Adipocyte (in vitro differentiated cells): Measurements from ENCODE around the gene CNOT2.
A peak's percentile ranks its signal among the peaks of the same experiment; 100 is the strongest.

ENCODE experiments used
- DNase-seq: peaks from one replicate; pipeline ENCODE4 v3.0.0-alpha.2; 2015; ENCODE audit warnings: low read depth
- H3K27me3 ChIP-seq: replicated peaks from 2 replicates; pipeline ENCODE4 v1.7.0; 2013; ENCODE audit warnings: mild to moderate bottlenecking, low read length, moderate library complexity; ENCODE audit not compliant: control insufficient read depth, insufficient read depth
- H3K36me3 ChIP-seq: 2 replicates; pipeline ENCODE4 v1.7.0; 2013; ENCODE audit warnings: low read length, mild to moderate bottlenecking, moderate library complexity; ENCODE audit not compliant: control insufficient read depth, insufficient read depth, severe bottlenecking
- H3K4me1 ChIP-seq: 2 replicates; pipeline ENCODE4 v1.7.0; 2013; ENCODE audit warnings: mild to moderate bottlenecking, low read length, moderate library complexity; ENCODE audit not compliant: control insufficient read depth, insufficient read depth
- H3K4me3 ChIP-seq: 2 replicates; pipeline ENCODE4 v1.7.0; 2013; ENCODE audit warnings: mild to moderate bottlenecking, low read length, moderate library complexity
- H3K9ac ChIP-seq: 2 replicates; pipeline ENCODE4 v1.7.0; 2013; ENCODE audit warnings: mild to moderate bottlenecking, low read length, moderate library complexity
- H3K9me3 ChIP-seq: 2 replicates; pipeline ENCODE4 v1.7.0; 2013; ENCODE audit warnings: mild to moderate bottlenecking, low read length, moderate library complexity; ENCODE audit not compliant: control insufficient read depth

The CNOT2 gene

GRCh38 chr12:70305794-70306193 is 62.6 kb downstream of the CNOT2 start:
- no peak overlapping the region for H3K9ac ChIP-seq
- H3K4me3 ChIP-seq, result no peak overlapping the region
- H3K9me3 ChIP-seq, result no peaks in the 10 kb centered on the region
- H3K27me3 ChIP-seq, result no peaks in the 10 kb centered on the region
- no peaks in the 10 kb centered on the region for H3K4me1 ChIP-seq
- peaks cover 3% of the 10 kb centered on the region for H3K36me3 ChIP-seq
- peak; percentile 18 for DNase-seq

DNA sequence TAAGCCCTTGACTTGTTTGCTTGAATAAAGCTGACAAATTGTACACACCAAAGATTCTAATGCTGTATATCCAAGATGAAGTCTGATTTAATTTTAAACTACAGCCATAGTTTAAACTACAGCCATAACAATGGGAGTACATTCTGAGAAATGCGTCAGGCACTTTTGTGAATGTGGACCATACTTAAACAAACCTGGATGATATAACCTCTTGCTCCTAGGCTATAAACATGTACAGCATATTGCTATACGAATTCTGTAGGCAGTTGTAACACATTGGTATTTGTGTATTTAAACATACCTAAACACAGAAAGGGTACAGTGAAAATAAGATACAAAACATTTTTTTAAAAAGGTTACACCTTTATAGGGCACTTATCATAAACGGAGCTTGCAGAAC is 63.4 kb downstream of the CNOT2 start:
- H3K4me3 ChIP-seq, result no peak overlapping the region
- no peaks in the 10 kb centered on the region for H3K9me3 ChIP-seq
- no peak for DNase-seq
- H3K4me1 ChIP-seq, result no peaks in the 10 kb centered on the region
- H3K36me3 ChIP-seq, result peaks cover 9% of the 10 kb centered on the region
- no peak overlapping the region for H3K9ac ChIP-seq
- H3K27me3 ChIP-seq, result no peaks in the 10 kb centered on the region

DNA sequence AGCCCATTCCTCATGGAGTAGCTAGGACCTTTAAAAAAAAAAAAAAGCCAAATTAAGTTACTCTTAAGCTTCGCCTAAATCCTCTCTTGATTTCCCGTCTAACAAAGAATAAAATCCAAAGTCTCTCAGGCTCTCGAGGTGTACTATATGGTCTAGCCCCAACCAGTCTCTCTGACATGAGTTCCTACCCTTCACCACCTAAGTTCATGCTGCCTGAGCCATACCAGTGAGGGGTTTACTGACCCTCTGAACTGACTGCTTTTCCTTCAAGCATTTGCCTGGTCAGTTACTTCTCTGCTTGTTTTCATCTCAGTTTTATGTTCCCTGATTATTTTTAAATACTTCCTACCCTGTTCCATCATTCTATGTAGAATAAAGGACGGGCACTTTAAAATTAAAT is 64.6 kb downstream of the CNOT2 start:
- H3K4me3 ChIP-seq, result no peak overlapping the region
- peaks cover 15% of the 10 kb centered on the region for H3K36me3 ChIP-seq
- no peaks in the 10 kb centered on the region for H3K9me3 ChIP-seq
- DNase-seq, result no peak
- H3K4me1 ChIP-seq, result no peaks in the 10 kb centered on the region
- no peaks in the 10 kb centered on the region for H3K27me3 ChIP-seq
- no peak overlapping the region for H3K9ac ChIP-seq

DNA sequence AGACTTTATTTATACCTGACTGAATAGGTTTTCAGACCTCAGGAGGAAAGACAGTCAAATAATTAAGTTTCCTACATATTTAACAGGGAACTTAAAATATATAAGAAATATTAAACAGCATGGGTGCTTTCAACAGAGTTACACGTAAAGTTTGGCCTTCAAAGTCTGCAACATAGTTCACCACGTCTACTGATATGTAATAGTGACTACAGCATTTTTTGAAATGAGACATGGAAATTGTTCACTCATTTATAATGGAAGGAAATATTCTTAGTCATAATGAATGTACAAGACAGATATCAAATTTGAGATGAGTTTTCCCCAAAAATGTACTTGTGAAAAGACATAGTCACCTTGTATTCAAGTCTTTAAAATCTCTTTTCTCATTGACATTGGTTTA is 66.1 kb downstream of the CNOT2 start:
- no peak overlapping the region for H3K4me3 ChIP-seq
- no peak overlapping the region for H3K9ac ChIP-seq
- H3K9me3 ChIP-seq, result no peaks in the 10 kb centered on the region
- H3K4me1 ChIP-seq, result no peaks in the 10 kb centered on the region
- peaks cover 20% of the 10 kb centered on the region for H3K36me3 ChIP-seq
- DNase-seq, result no peak
- H3K27me3 ChIP-seq, result no peaks in the 10 kb centered on the region

DNA sequence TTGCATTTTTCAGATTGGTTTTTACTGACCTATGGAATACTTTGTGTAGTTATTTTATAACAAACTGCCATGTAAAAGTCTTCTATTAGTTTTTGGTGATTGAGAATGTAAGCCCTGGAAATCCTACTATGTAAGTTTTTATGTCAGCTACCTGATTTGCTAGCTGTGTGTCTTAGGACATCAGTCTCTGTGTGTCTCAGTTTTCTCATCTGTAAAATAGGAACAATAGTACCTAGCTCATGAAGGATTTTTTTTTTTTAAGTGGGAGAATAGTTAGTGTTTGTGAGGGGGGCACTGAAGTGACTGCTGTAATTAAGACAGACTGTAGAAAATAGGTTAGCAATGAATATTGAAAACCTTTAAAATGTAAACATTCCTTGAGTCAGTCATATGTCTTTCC is 70.9 kb downstream of the CNOT2 start:
- no peak for DNase-seq
- Histone ChIP-seq H3K9me3 (no peaks in the 10 kb centered on the region), H3K4me3 (no peak overlapping the region), H3K27me3 (no peaks in the 10 kb centered on the region), H3K4me1 (no peaks in the 10 kb centered on the region), H3K36me3 (peaks cover 27% of the 10 kb centered on the region), H3K9ac (no peak overlapping the region)

GRCh38 chr12:70317781-70318180 is 74.5 kb downstream of the CNOT2 start:
- peaks cover 18% of the 10 kb centered on the region for H3K36me3 ChIP-seq
- H3K4me1 ChIP-seq, result no peaks in the 10 kb centered on the region
- no peaks in the 10 kb centered on the region for H3K27me3 ChIP-seq
- H3K4me3 ChIP-seq, result no peak overlapping the region
- no peaks in the 10 kb centered on the region for H3K9me3 ChIP-seq
- DNase-seq, result no peak
- no peak overlapping the region for H3K9ac ChIP-seq

GRCh38 chr12:70319605-70320004 is 76.4 kb downstream of the CNOT2 start:
- H3K4me1 ChIP-seq, result no peaks in the 10 kb centered on the region
- H3K9me3 ChIP-seq, result no peaks in the 10 kb centered on the region
- H3K27me3 ChIP-seq, result no peaks in the 10 kb centered on the region
- peaks cover 24% of the 10 kb centered on the region for H3K36me3 ChIP-seq
- no peak overlapping the region for H3K4me3 ChIP-seq
- no peak overlapping the region for H3K9ac ChIP-seq
- DNase-seq, result no peak

DNA sequence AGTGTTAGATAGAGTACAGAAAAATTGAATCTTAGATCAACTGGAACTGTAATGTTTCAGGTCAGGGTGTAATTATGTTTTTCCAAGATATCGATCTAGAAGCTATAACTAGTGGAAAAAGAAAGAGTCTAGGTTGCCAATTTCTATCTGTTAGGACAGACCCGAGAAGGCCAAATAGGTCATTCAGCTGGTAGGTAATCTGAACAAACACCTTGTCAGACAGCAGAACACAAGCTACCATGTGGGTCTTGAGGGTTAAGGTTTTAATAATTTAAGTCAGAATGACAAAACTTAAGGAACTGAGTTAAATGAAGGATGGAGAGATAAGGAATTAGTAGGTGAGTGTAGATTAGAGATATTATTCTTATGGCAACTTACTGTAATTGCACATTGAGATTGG is 78.0 kb downstream of the CNOT2 start:
- Histone ChIP-seq H3K9ac (no peak overlapping the region), H3K36me3 (peaks cover 28% of the 10 kb centered on the region), H3K9me3 (no peaks in the 10 kb centered on the region), H3K27me3 (no peaks in the 10 kb centered on the region), H3K4me3 (no peak overlapping the region), H3K4me1 (no peaks in the 10 kb centered on the region)
- DNase-seq, result no peak

DNA sequence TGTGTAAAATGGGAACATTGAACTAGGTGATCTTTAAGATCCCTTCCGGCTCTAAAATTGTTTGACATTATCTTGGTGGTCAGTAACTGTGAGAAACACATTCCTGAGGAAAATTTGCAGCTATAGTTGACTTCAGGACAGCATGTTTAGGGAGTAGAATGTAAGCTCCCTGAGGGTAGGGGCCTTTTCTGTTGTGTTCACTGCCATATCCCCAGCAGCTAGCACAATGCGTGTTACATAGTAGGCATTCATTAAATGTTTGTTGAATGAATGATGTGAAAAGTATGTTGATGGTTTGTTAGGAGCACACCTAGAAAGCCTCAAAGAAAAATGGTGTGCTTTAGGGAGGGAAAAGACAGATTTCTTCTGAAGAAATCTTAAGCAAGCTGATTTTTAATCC is 84.3 kb downstream of the CNOT2 start:
- Histone ChIP-seq H3K9me3 (no peaks in the 10 kb centered on the region), H3K9ac (no peak overlapping the region), H3K27me3 (no peaks in the 10 kb centered on the region), H3K4me3 (no peak overlapping the region), H3K4me1 (no peaks in the 10 kb centered on the region), H3K36me3 (peaks cover 29% of the 10 kb centered on the region)
- DNase-seq, result no peak

- DNase-seq, result no peak
- Histone ChIP-seq H3K9me3 (no peaks in the 10 kb centered on the region), H3K4me1 (no peaks in the 10 kb centered on the region), H3K4me3 (no peak overlapping the region), H3K27me3 (no peaks in the 10 kb centered on the region), H3K9ac (no peak overlapping the region), H3K36me3 (peaks cover 20% of the 10 kb centered on the region)
These were observed 86.5 kb downstream of the CNOT2 start for GRCh38 chr12:70329728-70330127.

GRCh38 chr12:70330158-70330557 is 86.9 kb downstream of the CNOT2 start:
- Histone ChIP-seq H3K27me3 (no peaks in the 10 kb centered on the region), H3K36me3 (peaks cover 22% of the 10 kb centered on the region), H3K9me3 (no peaks in the 10 kb centered on the region), H3K4me3 (no peak overlapping the region), H3K4me1 (no peaks in the 10 kb centered on the region), H3K9ac (no peak overlapping the region)
- no peak for DNase-seq

GRCh38 chr12:70332236-70332635 is 89.0 kb downstream of the CNOT2 start:
- H3K27me3 ChIP-seq, result no peaks in the 10 kb centered on the region
- no peak overlapping the region for H3K4me3 ChIP-seq
- H3K4me1 ChIP-seq, result no peaks in the 10 kb centered on the region
- no peak for DNase-seq
- H3K36me3 ChIP-seq, result peaks cover 43% of the 10 kb centered on the region
- no peaks in the 10 kb centered on the region for H3K9me3 ChIP-seq
- no peak overlapping the region for H3K9ac ChIP-seq
